ENCODE measurements around the gene RLBP1.

The RLBP1 gene

DNA sequence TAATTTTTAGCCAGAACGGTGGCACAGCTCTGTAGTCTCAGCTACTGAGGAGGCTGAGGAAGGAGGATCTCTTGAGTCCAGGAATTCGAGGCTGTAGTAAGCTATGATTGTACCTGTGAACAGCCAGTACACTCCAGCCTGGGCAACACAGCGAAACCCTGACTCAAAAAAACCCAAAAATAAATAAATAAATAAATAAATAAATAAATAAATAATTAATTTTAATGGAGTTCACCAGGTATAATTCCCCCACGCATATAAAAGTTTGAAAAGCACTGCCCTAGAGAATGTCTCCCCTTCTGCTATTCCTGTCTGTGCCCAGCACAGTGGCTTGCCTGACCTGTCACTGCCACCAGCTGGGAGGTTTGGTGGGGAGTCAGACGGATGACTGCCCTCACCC, 4.2 kb upstream of the RLBP1 start:
- Histone ChIP-seq H3K4me1 (ENCODE audit: control insufficient read depth, insufficient read depth, low read length) (no peaks in the 10 kb centered on the region), H3K4me3 (ENCODE audit: low read depth, low read length) (no peak overlapping the region), H3K27ac (ENCODE audit: extremely low read depth, low read depth, low read length) (no peak overlapping the region), H3K36me3 (ENCODE audit: control insufficient read depth in 2 of 2, insufficient read depth in 1 of 2, low read length in 2 of 2) (no peaks in the 10 kb centered on the region), H3K9me3 (ENCODE audit: control insufficient read depth, insufficient read depth, low read depth, low read length) (no peaks in the 10 kb centered on the region)
- ChIA-PET CTCF (interaction anchor here (1.2 kb wide), 1 partner anchor 19 kb away, joined by 4 read pairs; no protein-coding TSS in a partner anchor), POLR2A (no interaction called here)
- 0 out of 2 replicates have a peak, but pooled peaks have one; percentile 23 for TF ChIP-seq ZNF560 (tag by site-specific recombination; IDR thresholded peaks at IDR 0.05; ENCODE audit: borderline replicate concordance)
- TF ChIP-seq ZNF530 (tag by site-specific recombination; IDR thresholded peaks at IDR 0.05; ENCODE audit: low read depth): 0 out of 2 replicates have a peak, but pooled peaks have one; percentile 20
- peak; percentile 55; the same call in 1 of the 2 replicates for TF ChIP-seq ZNF140 (tag by site-specific recombination; IDR thresholded peaks at IDR 0.05)
- peak; percentile 39; the same call in 1 of the 2 replicates for TF ChIP-seq ZXDB (tag by site-specific recombination; IDR thresholded peaks at IDR 0.05)
- peak; percentile 62 for TF ChIP-seq ZBTB11 (tag by site-specific recombination; conservative IDR thresholded peaks at IDR 0.05; ENCODE audit: low read depth)
- TF ChIP-seq ZNF529 (tag by site-specific recombination; IDR thresholded peaks at IDR 0.05; ENCODE audit: insufficient replicate concordance): peak; percentile 20
- peak; percentile 83 for TF ChIP-seq ZNF426 (tag by site-specific recombination; IDR thresholded peaks at IDR 0.05)
- TF ChIP-seq ZNF555 (tag by site-specific recombination; conservative IDR thresholded peaks at IDR 0.05): peak; percentile 68
- 0 out of 2 replicates have a peak, but pooled peaks have one; percentile 32 for TF ChIP-seq ZNF629 (tag by site-specific recombination; IDR thresholded peaks at IDR 0.05)
- TF ChIP-seq, protein P1, sequence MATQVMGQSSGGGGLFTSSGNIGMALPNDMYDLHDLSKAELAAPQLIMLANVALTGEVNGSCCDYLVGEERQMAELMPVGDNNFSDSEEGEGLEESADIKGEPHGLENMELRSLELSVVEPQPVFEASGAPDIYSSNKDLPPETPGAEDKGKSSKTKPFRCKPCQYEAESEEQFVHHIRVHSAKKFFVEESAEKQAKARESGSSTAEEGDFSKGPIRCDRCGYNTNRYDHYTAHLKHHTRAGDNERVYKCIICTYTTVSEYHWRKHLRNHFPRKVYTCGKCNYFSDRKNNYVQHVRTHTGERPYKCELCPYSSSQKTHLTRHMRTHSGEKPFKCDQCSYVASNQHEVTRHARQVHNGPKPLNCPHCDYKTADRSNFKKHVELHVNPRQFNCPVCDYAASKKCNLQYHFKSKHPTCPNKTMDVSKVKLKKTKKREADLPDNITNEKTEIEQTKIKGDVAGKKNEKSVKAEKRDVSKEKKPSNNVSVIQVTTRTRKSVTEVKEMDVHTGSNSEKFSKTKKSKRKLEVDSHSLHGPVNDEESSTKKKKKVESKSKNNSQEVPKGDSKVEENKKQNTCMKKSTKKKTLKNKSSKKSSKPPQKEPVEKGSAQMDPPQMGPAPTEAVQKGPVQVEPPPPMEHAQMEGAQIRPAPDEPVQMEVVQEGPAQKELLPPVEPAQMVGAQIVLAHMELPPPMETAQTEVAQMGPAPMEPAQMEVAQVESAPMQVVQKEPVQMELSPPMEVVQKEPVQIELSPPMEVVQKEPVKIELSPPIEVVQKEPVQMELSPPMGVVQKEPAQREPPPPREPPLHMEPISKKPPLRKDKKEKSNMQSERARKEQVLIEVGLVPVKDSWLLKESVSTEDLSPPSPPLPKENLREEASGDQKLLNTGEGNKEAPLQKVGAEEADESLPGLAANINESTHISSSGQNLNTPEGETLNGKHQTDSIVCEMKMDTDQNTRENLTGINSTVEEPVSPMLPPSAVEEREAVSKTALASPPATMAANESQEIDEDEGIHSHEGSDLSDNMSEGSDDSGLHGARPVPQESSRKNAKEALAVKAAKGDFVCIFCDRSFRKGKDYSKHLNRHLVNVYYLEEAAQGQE (tag by site-specific recombination; IDR thresholded peaks at IDR 0.05): 0 out of 2 replicates have a peak, but pooled peaks have one; percentile 51
- peak; percentile 72; the same call in 1 of the 2 replicates for TF ChIP-seq ZNF558 (tag by site-specific recombination; IDR thresholded peaks at IDR 0.05)
- peak; percentile 56; the same call in 1 of the 2 replicates for TF ChIP-seq ZNF404 (tag by site-specific recombination; IDR thresholded peaks at IDR 0.05)
- no peak for TF ChIP-seq BCL11B (tag by site-specific recombination; IDR thresholded peaks at IDR 0.05; ENCODE audit: low read depth)
- peak; percentile 69 for TF ChIP-seq ZBTB8A (tag by site-specific recombination; IDR thresholded peaks at IDR 0.05)
- TF ChIP-seq, protein P2, sequence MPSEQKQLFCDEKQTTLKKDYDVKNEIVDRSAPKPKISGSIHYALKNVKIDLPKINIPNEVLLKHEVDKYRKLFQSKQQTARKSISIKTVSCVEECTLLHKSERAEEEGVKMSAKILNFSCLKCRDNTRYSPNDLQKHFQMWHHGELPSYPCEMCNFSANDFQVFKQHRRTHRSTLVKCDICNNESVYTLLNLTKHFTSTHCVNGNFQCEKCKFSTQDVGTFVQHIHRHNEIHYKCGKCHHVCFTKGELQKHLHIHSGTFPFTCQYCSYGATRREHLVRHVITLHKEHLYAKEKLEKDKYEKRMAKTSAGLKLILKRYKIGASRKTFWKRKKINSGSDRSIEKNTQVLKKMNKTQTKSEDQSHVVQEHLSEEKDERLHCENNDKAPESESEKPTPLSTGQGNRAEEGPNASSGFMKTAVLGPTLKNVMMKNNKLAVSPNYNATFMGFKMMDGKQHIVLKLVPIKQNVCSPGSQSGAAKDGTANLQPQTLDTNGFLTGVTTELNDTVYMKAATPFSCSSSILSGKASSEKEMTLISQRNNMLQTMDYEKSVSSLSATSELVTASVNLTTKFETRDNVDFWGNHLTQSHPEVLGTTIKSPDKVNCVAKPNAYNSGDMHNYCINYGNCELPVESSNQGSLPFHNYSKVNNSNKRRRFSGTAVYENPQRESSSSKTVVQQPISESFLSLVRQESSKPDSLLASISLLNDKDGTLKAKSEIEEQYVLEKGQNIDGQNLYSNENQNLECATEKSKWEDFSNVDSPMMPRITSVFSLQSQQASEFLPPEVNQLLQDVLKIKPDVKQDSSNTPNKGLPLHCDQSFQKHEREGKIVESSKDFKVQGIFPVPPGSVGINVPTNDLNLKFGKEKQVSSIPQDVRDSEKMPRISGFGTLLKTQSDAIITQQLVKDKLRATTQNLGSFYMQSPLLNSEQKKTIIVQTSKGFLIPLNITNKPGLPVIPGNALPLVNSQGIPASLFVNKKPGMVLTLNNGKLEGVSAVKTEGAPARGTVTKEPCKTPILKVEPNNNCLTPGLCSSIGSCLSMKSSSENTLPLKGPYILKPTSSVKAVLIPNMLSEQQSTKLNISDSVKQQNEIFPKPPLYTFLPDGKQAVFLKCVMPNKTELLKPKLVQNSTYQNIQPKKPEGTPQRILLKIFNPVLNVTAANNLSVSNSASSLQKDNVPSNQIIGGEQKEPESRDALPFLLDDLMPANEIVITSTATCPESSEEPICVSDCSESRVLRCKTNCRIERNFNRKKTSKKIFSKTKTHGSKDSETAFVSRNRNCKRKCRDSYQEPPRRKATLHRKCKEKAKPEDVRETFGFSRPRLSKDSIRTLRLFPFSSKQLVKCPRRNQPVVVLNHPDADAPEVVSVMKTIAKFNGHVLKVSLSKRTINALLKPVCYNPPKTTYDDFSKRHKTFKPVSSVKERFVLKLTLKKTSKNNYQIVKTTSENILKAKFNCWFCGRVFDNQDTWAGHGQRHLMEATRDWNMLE (tag by site-specific recombination; conservative IDR thresholded peaks at IDR 0.05; ENCODE audit: low read depth): peak; percentile 89
- TF ChIP-seq, protein P3, sequence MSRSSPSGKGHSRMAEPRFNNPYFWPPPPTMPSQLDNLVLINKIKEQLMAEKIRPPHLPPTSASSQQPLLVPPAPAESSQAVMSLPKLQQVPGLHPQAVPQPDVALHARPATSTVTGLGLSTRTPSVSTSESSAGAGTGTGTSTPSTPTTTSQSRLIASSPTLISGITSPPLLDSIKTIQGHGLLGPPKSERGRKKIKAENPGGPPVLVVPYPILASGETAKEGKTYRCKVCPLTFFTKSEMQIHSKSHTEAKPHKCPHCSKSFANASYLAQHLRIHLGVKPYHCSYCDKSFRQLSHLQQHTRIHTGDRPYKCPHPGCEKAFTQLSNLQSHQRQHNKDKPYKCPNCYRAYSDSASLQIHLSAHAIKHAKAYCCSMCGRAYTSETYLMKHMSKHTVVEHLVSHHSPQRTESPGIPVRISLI (tag by site-specific recombination; IDR thresholded peaks at IDR 0.05): no peak
- 0 out of 2 replicates have a peak, but pooled peaks have one; percentile 23 for TF ChIP-seq ZBTB21 (tag by site-specific recombination; IDR thresholded peaks at IDR 0.05)
- TF ChIP-seq ZNF747 (tag by site-specific recombination; IDR thresholded peaks at IDR 0.05): no peak
- TF ChIP-seq ZFP69B (tag by site-specific recombination; IDR thresholded peaks at IDR 0.05): no peak
- peak; percentile 71 for TF ChIP-seq ZNF623 (tag by site-specific recombination; IDR thresholded peaks at IDR 0.05)
- TF ChIP-seq ZNF394 (tag by site-specific recombination; IDR thresholded peaks at IDR 0.05; ENCODE audit: borderline replicate concordance): peak; percentile 96
- TF ChIP-seq ZNF654 (tag by site-specific recombination; IDR thresholded peaks at IDR 0.05; ENCODE audit: low read depth): peak; percentile 9; the same call in 1 of the 2 replicates
- no peak for TF ChIP-seq ZNF211 (tag by site-specific recombination; IDR thresholded peaks at IDR 0.05; ENCODE audit: low read depth)
- peak; percentile 44; the same call in 1 of the 2 replicates for TF ChIP-seq ZNF433 (tag by site-specific recombination; IDR thresholded peaks at IDR 0.05; ENCODE audit: low read depth)

Data from HEK293 (cell line).